HG03196 (cell line): Measurements from ENCODE around the gene SLC44A5.
"Not testable (repeated sequence)": the region's sequence is repeated elsewhere in the genome, so short reads cannot be mapped to it uniquely, and the experiment has no call there.

ENCODE experiments used
- ATAC-seq: cut with Tn5 transposase; IDR thresholded peaks from one replicate; pipeline ENCODE4 v1.9.1; 2021; ENCODE audit not compliant: unreplicated experiment

The SLC44A5 gene

DNA sequence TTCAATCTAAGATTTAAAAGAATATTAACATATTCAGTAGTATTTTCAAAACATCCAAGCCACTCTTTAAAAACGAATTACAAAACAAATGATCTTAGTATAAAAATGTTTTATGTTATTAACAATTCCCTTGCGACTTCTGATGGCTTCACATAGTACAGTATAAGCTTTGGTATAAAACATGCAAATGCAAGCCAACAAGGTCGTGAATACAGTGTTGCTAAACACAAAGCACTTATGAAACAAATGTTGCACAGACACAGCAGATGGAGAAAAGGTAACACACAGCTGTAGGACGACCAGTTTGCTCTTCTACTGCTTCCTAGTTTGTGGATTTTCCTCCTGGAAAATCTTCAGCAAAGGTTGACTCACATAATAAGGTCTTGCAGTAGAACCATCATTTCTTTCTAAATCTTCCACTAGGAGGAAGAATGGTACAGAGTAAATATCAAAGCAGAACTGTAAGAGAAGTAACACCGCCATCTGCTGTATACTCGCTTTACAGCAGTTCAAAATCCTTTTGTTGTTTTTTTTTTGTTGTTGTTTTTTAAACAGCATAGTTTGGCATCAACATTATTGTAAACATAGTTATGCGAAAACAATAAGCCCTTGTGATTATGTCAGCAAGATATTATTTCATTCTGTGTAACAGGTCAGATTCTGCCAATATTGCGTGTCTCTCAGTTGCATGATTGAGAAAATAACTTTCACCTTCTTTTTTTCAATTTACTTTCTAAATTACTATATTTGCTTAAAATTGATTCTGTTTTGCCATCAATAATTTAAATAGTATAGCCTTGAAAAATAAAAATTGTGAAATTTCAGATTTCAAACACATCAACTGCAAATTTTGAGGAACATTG, 407.3 kb downstream of the SLC44A5 start:
- ATAC-seq = peak; percentile 84

- ATAC-seq = no peak
These were observed 408.2 kb downstream of the SLC44A5 start for GRCh38 chr1:75202751-75203150.

DNA sequence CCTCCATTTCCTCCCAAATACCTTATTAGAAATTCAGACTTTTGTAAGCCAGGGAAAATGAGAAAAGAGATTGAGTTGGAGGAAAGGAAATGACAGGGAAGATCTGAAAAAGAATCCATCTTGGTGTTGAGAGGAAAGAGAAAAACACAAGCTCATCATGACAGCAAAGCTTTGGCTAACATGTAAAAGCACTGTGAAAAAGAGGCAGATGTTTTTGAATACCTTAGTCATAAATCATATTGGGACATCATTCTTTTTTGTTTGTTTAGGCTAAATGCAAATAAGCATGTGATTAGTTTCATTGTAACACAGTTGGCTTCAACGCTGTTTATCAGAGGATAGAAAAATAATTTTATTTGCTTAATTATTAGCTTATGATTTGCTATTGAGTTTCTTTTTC, 412.2 kb downstream of the SLC44A5 start:
- ATAC-seq = no peak

- no peak for ATAC-seq
These were observed 412.8 kb downstream of the SLC44A5 start for GRCh38 chr1:75198163-75198562.

- ATAC-seq = no peak
These were observed 422.0 kb downstream of the SLC44A5 start for GRCh38 chr1:75188892-75189291.

GRCh38 chr1:75181214-75181955, 429.5 kb downstream of the SLC44A5 start:
- not testable (repeated sequence) for ATAC-seq

DNA sequence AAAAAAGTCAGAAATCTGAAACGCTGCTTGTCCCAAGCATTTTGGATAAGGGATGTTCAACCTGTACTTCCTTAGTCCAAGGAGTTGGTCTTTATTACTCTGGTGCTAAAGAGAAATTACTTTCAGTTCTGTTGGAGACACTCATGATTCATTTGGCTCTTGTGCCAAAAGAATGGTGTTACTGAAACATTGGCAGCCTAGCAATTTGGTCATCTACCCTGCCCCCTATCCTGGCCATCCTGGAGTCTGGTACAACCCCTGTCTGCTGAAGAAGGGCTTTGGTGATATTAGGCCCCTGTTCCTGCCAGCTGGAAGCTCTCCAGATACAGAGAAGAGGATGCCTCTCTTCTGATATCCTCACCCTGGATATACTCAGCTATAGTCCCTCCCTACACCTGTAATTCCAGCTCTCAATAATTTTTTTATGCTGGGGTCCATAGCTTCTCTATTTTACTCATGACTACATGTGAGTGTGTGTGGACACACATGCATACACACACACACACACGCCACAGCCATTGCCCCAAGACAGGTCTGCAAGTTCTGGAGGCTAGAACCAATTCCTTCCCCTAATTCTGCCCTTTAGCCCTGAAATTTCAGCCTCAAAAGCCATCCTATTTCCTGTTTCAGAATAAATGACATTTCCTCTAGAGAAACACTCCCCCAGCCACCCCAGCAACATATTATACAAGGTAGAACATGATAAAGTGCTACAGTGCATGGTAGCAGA, 436.7 kb downstream of the SLC44A5 start:
- ATAC-seq = no peak

- no peak for ATAC-seq
These were observed 438.4 kb downstream of the SLC44A5 start for GRCh38 chr1:75172556-75172955.

GRCh38 chr1:75171876-75172275, 439.0 kb downstream of the SLC44A5 start:
- ATAC-seq = no peak

DNA sequence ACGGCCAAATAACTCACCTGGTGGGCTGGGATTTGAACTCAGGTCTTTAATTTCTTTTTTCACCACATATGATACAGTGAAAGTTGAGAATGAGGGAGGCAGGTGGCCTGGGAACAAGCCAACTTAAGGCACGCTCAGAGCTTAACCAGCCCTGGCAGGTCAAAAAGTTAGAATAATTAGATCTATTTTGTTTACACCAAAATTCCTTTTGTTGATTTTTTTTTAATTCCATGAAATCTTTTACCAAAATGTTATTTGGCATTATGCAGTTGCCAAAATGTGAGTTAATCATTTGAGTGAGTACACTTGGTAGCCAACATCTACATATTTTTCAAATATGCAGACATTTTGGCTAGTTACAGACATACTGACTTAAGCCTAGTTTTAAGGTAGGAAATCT, 439.9 kb downstream of the SLC44A5 start:
- ATAC-seq = no peak

DNA sequence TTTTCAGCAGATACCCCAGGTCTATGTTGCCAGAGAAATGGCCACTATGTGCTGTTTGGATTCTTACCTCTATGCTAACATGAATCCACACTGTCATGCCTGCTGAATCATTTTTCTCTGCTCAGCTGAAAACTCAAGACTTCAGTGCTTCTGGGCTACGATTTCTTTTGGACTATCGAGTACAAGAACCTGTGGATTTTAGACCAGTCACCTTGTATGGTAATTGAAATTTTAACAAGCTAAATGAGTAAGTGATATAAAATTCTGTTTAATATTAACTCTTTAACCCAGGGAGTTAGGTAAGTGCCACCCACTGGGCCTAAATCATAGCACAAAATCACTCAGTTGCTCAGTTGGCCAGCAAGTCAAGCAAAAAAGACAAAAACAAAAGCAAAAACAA, 440.9 kb downstream of the SLC44A5 start:
- no peak for ATAC-seq

DNA sequence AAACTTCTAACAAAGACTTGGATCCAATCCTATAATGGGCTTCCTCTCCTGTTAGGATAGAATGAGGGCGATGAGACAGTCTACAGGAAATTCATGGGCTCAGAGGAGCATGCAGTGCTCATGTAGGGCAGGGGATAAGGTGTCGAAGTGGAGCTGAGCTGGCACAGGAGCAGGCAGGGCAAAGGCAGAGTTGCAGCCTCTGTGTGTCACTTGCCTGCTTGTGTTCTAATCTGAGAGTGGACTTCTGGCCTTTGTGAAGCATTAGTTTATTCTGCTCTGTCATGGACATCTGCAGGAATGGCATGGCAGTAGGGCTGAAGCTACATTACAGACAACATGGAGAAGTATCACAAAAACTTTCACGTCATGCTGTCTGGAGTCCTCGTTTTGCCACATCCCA, 444.1 kb downstream of the SLC44A5 start:
- ATAC-seq = no peak

DNA sequence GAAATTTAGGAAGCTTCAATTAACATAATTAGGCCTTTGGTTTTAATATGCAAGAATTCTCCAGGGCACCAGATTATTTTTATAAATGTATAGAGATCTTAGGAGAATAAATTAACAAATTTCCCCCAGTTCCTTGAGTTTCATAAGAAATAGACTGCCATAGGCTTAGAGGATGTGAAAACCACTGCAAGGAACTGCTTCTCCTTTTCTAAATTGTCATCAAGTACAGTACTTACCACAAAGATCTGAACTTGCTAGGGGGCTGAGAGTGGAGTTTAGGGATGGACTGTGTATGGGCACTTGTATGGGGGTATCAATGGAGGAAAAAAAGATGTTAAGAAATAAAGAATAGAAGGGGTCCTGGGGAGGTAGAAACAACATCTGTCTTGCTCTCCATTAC, 445.6 kb downstream of the SLC44A5 start:
- no peak for ATAC-seq

- no peak for ATAC-seq
These were observed 451.8 kb downstream of the SLC44A5 start for GRCh38 chr1:75159154-75159553.
